IPS DF 6.9 (cell line): ENCODE data around the gene ZIC1.

Experiments used
- DNase-seq: peaks from one replicate; pipeline ENCODE4 v3.0.0-alpha.2; 2013; ENCODE audit warnings: low read depth, low spot score
- H3K27ac ChIP-seq: one replicate; pipeline ENCODE4 v1.5.1; 2013; ENCODE audit warnings: low read length, control low read depth
- H3K27me3 ChIP-seq: 2 replicates; pipeline ENCODE4 v1.6.1; 2013; ENCODE audit warnings: mild to moderate bottlenecking, low read length; ENCODE audit not compliant: control insufficient read depth, insufficient read depth
- H3K36me3 ChIP-seq: 2 replicates; pipeline ENCODE4 v1.6.1; 2013; ENCODE audit warnings: low read length; ENCODE audit not compliant: control insufficient read depth, insufficient read depth
- H3K4me1 ChIP-seq: 2 replicates; pipeline ENCODE4 v1.6.1; 2013; ENCODE audit warnings: low read length; ENCODE audit not compliant: control insufficient read depth, insufficient read depth
- H3K4me3 ChIP-seq: 2 replicates; pipeline ENCODE4 v1.5.1; 2013; ENCODE audit warnings: mild to moderate bottlenecking, low read length
- H3K9me3 ChIP-seq: 2 replicates; pipeline ENCODE4 v1.6.1; 2013; ENCODE audit warnings: low read length, inconsistent platforms; ENCODE audit not compliant: control insufficient read depth, insufficient read depth
- whole genome bisulfite sequencing: extraction: QIAGEN DNeasy Blood & Tissue Kit; methylation state at CpG from one replicate; pipeline ENCODE4 v1.1.7; 2013; ENCODE audit warnings: mixed read lengths, missing lambda C conversion rate; ENCODE audit not compliant: insufficient read length, insufficient coverage; 5-methylcytosine and 5-hydroxymethylcytosine counted together

ZIC1 gene

GRCh38 chr3:147369231-147369630 is 39.9 kb upstream of the ZIC1 start:
- WGBS = no CpG with 5 or more reads among the region's 13 CpGs
- H3K27me3 ChIP-seq = peaks cover 77% of the 10 kb centered on the region
- no peak overlapping the region for H3K4me3 ChIP-seq
- no peaks in the 10 kb centered on the region for H3K36me3 ChIP-seq
- H3K9me3 ChIP-seq = no peaks in the 10 kb centered on the region
- peaks cover 3% of the 10 kb centered on the region for H3K4me1 ChIP-seq
- H3K27ac ChIP-seq = no peak overlapping the region
- no peak for DNase-seq

GRCh38 chr3:147369661-147370123 is 39.5 kb upstream of the ZIC1 start:
- WGBS = no CpG with 5 or more reads among the region's 18 CpGs
- H3K4me1 ChIP-seq = peaks cover 3% of the 10 kb centered on the region
- H3K9me3 ChIP-seq = no peaks in the 10 kb centered on the region
- H3K27ac ChIP-seq = no peak overlapping the region
- no peaks in the 10 kb centered on the region for H3K36me3 ChIP-seq
- DNase-seq = no peak
- peaks cover 77% of the 10 kb centered on the region for H3K27me3 ChIP-seq
- H3K4me3 ChIP-seq = no peak overlapping the region

- WGBS = no CpG with 5 or more reads among the region's 19 CpGs
- no peak overlapping the region for H3K4me3 ChIP-seq
- H3K27me3 ChIP-seq = peaks cover 78% of the 10 kb centered on the region
- no peak for DNase-seq
- no peaks in the 10 kb centered on the region for H3K36me3 ChIP-seq
- peaks cover 3% of the 10 kb centered on the region for H3K4me1 ChIP-seq
- no peak overlapping the region for H3K27ac ChIP-seq
- H3K9me3 ChIP-seq = no peaks in the 10 kb centered on the region
Observed at GRCh38 chr3:147370349-147370748, 38.8 kb upstream of the ZIC1 start.

- no peaks in the 10 kb centered on the region for H3K36me3 ChIP-seq
- no peaks in the 10 kb centered on the region for H3K9me3 ChIP-seq
- peaks cover 80% of the 10 kb centered on the region for H3K27me3 ChIP-seq
- no peak overlapping the region for H3K27ac ChIP-seq
- no peak overlapping the region for H3K4me3 ChIP-seq
- H3K4me1 ChIP-seq = peaks cover 3% of the 10 kb centered on the region
- no peak for DNase-seq
- no CpG with 5 or more reads among the region's 12 CpGs for WGBS
Observed at GRCh38 chr3:147371140-147371539, 38.0 kb upstream of the ZIC1 start.

GRCh38 chr3:147371771-147372340 is 37.3 kb upstream of the ZIC1 start:
- peaks cover 80% of the 10 kb centered on the region for H3K27me3 ChIP-seq
- WGBS = no CpG with 5 or more reads among the region's 7 CpGs
- no peak overlapping the region for H3K27ac ChIP-seq
- peaks cover 3% of the 10 kb centered on the region for H3K4me1 ChIP-seq
- H3K4me3 ChIP-seq = no peak overlapping the region
- H3K9me3 ChIP-seq = no peaks in the 10 kb centered on the region
- H3K36me3 ChIP-seq = no peaks in the 10 kb centered on the region
- no peak for DNase-seq

- Histone ChIP-seq H3K4me3 (no peak overlapping the region), H3K4me1 (peaks cover 5% of the 10 kb centered on the region), H3K9me3 (no peaks in the 10 kb centered on the region), H3K27me3 (peaks cover 79% of the 10 kb centered on the region), H3K36me3 (no peaks in the 10 kb centered on the region), H3K27ac (no peak overlapping the region)
- no peak for DNase-seq
- no CpG with 5 or more reads among the region's 17 CpGs for WGBS
Observed at GRCh38 chr3:147372525-147373027, 36.6 kb upstream of the ZIC1 start.

GRCh38 chr3:147373301-147373700 is 35.9 kb upstream of the ZIC1 start:
- Histone ChIP-seq H3K36me3 (no peaks in the 10 kb centered on the region), H3K27ac (no peak overlapping the region), H3K4me1 (peaks cover 5% of the 10 kb centered on the region), H3K27me3 (peaks cover 72% of the 10 kb centered on the region), H3K9me3 (no peaks in the 10 kb centered on the region), H3K4me3 (no peak overlapping the region)
- DNase-seq = no peak
- no CpG with 5 or more reads among the region's 6 CpGs for WGBS

- peak overlapping the region; percentile 7; the same call in 1 of the 2 replicates for H3K4me3 ChIP-seq
- no CpG with 5 or more reads among the region's 30 CpGs for WGBS
- H3K4me1 ChIP-seq = peaks cover 10% of the 10 kb centered on the region
- H3K36me3 ChIP-seq = no peaks in the 10 kb centered on the region
- no peak overlapping the region for H3K27ac ChIP-seq
- H3K9me3 ChIP-seq = no peaks in the 10 kb centered on the region
- peaks cover 54% of the 10 kb centered on the region for H3K27me3 ChIP-seq
- DNase-seq = no peak
Observed at GRCh38 chr3:147377412-147378367, 31.5 kb upstream of the ZIC1 start.

GRCh38 chr3:147379651-147380050 is 29.5 kb upstream of the ZIC1 start:
- Histone ChIP-seq H3K4me3 (no peak overlapping the region), H3K9me3 (no peaks in the 10 kb centered on the region), H3K27me3 (peaks cover 47% of the 10 kb centered on the region), H3K27ac (no peak overlapping the region), H3K36me3 (no peaks in the 10 kb centered on the region), H3K4me1 (peaks cover 12% of the 10 kb centered on the region)
- DNase-seq = no peak
- no CpG with 5 or more reads among the region's 10 CpGs for WGBS

GRCh38 chr3:147380387-147380951 is 28.7 kb upstream of the ZIC1 start:
- DNase-seq = no peak
- Histone ChIP-seq H3K27me3 (peaks cover 45% of the 10 kb centered on the region), H3K9me3 (no peaks in the 10 kb centered on the region), H3K4me1 (peaks cover 14% of the 10 kb centered on the region), H3K36me3 (no peaks in the 10 kb centered on the region), H3K4me3 (no peak overlapping the region), H3K27ac (no peak overlapping the region)
- no CpG with 5 or more reads among the region's 26 CpGs for WGBS
